ENCODE measurements around the gene DHRS12.
A peak's percentile ranks its signal among the peaks of the same experiment; 100 is the strongest.

Gene DHRS12

GRCh38 chr13:51803422-51804294, at the start of gene DHRS12:
TSS of gene DHRS12 (minus strand) at chr13:51804163. CDS start at chr13:51799659, 4,504 bp downstream.
- DNase-seq: peak; percentile 93

- DNase-seq: peak; percentile 26
Observed at GRCh38 chr13:51849145-51850101, 45.5 kb upstream of the DHRS12 start.

- DNase-seq: no peak
Observed at GRCh38 chr13:51848674-51849073, 44.7 kb upstream of the DHRS12 start.

GRCh38 chr13:51846756-51847155, 42.8 kb upstream of the DHRS12 start:
- DNase-seq: no peak

- DNase-seq: no peak
Observed at GRCh38 chr13:51845574-51846318, 41.8 kb upstream of the DHRS12 start.

- DNase-seq: peak; percentile 58
Observed at GRCh38 chr13:51844862-51845573, 41.1 kb upstream of the DHRS12 start, which contains the start of gene TMEM272. TSS of gene TMEM272 (minus strand) at chr13:51845177. CDS start at chr13:51838530, 6,647 bp downstream.

- no peak for DNase-seq
Observed at GRCh38 chr13:51843529-51843928, 39.6 kb upstream of the DHRS12 start.

GRCh38 chr13:51841732-51842131, 37.8 kb upstream of the DHRS12 start:
- DNase-seq: no peak

GRCh38 chr13:51840917-51841316, 37.0 kb upstream of the DHRS12 start:
- DNase-seq: no peak

GRCh38 chr13:51839711-51840540, 36.0 kb upstream of the DHRS12 start:
- DNase-seq: peak; percentile 63

GRCh38 chr13:51838240-51838846, 34.4 kb upstream of the DHRS12 start:
- DNase-seq: no peak

GRCh38 chr13:51837016-51837415, 33.1 kb upstream of the DHRS12 start:
- DNase-seq: no peak

GRCh38 chr13:51834581-51835171, 30.7 kb upstream of the DHRS12 start:
- DNase-seq: no peak

- no peak for DNase-seq
Observed at GRCh38 chr13:51833980-51834379, 30.0 kb upstream of the DHRS12 start.

GRCh38 chr13:51832471-51833152, 28.6 kb upstream of the DHRS12 start:
- peak; percentile 32 for DNase-seq

- no peak for DNase-seq
Observed at GRCh38 chr13:51831519-51831918, 27.6 kb upstream of the DHRS12 start.

- DNase-seq: no peak
Observed at GRCh38 chr13:51829568-51829899, 25.6 kb upstream of the DHRS12 start.

GRCh38 chr13:51828730-51829567, 25.0 kb upstream of the DHRS12 start:
- no peak for DNase-seq

- DNase-seq: no peak
Observed at GRCh38 chr13:51827254-51827653, 23.3 kb upstream of the DHRS12 start.
